ENCODE data around the gene ACO2.

The ACO2 gene

DNA sequence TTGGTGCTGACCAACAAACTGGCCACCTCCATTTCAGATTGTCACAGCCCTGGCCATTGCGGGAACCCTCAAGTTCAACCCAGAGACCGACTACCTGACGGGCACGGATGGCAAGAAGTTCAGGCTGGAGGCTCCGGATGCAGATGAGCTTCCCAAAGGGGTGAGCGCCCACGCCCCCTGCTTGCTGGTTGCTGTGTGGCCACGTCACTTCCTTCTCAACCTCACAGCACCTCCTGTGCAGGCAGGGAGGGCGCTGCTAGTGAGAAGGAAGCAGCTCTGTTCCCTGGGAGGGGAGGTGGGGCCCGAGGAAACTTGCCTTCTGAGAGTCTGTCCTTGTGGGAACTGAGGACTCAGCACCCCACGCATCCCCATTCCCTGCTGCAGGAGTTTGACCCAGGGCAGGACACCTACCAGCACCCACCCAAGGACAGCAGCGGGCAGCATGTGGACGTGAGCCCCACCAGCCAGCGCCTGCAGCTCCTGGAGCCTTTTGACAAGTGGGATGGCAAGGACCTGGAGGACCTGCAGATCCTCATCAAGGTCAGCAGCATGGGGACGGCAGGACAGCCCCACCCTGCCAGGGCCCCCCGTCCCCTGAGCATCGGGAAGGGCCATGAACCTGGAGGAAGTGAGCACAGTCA lies 56.0 kb downstream of the ACO2 start:
- DNase-seq (ENCODE audit: low spot score) = no peak

DNA sequence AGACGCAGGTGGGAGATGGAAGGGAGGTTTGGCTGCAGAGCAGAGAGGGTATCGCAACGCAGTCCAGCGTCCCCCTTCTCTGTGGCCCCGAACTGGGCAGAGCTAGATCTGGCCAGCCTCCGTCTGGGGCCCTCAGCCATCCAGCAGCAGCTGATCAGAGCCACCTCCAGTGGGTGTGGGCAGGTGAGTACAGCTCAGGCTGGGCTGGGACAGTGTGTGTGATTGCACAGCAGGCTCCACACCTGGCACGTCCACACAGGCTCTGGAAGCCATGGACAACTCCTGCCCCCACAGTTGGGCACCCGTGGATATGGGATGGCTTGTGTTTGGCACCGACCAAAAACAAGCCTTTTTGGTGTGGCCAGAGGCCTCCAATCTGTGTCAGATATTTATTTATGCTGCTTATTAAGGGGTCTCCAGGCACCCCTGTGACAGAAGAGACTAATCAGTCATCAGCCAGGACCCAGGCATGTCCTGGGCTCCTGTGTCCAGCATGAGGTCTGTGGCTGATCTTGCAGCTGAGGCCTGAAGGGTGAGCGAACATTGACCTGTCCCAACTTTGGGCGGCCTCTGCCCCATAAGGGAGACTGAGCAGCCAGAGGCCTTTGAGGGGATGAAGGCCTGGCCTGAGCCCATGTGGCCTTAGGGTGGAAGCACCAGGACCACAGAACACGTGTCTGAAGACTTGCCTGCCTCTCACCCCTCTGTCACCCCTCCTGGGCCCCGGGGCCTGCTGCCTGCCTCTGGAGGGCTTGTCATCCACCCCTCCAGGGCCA lies 56.7 kb downstream of the ACO2 start:
- DNase-seq (ENCODE audit: low spot score) = no peak

DNA sequence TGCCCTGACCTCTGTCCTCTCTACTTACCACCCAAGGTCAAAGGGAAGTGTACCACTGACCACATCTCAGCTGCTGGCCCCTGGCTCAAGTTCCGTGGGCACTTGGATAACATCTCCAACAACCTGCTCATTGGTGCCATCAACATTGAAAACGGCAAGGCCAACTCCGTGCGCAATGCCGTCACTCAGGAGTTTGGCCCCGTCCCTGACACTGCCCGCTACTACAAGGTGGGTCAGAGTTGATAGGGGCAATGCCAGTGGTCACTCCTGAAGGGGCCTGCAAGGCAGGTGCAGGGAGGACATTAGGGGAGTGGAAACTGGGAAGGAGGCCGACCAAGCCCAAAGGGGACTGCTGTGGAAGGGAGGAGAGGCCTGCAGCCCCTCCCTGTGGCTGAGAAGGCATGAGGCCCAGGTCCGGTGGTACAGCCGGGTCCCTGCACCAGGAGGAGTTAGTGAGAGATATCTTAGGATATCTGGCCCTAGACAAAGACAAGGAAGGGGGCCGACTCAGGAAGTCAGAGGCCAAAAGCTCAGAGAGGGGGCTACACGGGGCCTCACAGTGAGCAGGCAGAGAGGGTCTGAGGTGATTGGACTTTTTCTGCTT lies 57.4 kb downstream of the ACO2 start:
- DNase-seq (ENCODE audit: low spot score) = no peak

DNA sequence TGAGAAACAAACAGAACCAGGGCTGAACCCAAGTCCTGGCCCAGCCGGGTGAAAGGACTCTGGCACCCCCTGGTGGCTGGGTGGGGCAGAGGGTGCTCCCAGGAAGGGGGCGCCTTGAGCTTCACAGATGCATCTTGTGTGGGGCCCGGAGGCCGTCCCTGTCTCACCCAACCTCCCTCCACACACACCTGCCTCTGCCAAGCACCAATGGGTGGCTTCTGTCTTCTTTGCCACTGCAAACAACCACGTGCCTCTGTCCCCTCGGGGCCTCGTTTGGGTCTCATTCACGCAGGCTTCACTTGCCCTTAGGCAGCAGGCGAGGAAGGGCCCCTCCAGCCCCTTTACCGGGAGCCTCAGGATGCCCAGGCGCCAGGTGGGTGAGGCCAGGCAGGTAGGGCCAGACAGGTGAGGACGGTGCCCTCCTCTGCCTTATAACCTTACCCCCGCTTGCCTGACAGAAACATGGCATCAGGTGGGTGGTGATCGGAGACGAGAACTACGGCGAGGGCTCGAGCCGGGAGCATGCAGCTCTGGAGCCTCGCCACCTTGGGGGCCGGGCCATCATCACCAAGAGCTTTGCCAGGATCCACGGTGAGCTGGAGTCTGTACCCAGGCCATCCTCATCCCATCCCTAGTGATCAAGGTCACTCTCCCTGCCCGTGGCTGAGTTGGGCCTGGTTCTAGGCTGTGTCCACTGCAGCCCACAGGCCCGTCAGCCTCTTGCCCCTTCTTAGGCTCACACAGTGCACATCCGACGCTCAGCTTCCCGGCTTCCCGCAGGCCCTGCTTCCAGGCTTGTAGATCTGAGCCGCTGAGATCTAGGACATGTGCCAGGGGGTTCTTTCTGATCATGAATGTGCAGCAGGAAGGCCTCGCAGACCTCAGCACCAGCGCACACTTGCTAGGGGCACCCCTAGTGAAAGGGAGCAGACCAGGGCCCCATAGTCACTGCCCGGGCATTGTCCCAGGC lies 58.2 kb downstream of the ACO2 start:
- DNase-seq (ENCODE audit: low spot score) = no peak

DNA sequence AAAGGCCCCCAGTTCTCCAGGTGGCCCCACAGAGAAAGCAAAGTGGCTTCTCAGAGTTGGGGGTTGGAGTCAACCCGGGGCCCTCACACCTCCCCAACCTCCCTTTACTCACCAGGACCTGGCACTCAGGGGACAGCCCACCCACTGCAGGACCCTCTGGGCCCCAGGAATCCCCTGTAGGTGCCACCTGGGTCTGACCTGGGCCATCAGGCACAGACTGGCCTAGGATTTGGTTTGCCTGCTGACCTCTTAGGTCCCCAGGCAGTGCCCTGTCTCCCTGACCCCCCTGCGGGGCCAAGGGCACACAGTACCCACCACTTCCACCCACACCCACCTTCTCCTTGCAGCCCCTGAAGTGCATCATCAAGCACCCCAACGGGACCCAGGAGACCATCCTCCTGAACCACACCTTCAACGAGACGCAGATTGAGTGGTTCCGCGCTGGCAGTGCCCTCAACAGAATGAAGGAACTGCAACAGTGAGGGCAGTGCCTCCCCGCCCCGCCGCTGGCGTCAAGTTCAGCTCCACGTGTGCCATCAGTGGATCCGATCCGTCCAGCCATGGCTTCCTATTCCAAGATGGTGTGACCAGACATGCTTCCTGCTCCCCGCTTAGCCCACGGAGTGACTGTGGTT lies 59.3 kb downstream of the ACO2 start:
- no peak for DNase-seq (ENCODE audit: low spot score)

DNA sequence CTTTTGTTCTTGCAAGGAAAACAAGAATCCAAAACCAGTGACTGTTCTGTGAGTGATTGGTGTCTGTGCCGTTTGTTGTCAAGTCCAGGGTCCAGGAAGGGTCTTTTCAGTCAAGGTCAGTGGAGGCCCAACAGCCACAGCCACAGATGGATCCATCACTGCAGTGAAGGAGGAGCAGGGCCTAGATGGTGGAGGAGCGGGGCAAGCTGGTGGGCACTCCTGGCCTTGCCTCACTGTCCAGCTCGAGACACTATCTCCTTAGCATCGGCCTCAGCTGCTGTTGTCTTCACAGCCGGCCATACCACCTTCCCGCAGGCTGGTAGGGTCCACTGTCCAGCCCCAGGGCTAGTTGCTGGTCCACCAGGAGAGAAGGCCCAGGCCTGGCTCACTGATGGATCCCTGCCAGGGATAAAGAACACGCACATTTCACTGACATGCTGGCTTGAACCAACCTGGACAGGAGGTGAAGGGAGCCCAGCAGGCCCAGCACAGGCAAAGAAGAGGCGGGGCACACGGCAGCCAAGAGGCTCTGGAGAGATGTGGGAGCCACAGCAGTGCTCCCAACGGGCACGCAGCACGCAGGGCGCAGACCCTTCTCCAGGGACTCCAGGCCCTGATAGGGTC lies 60.1 kb downstream of the ACO2 start:
- no peak for DNase-seq (ENCODE audit: low spot score)

DNA sequence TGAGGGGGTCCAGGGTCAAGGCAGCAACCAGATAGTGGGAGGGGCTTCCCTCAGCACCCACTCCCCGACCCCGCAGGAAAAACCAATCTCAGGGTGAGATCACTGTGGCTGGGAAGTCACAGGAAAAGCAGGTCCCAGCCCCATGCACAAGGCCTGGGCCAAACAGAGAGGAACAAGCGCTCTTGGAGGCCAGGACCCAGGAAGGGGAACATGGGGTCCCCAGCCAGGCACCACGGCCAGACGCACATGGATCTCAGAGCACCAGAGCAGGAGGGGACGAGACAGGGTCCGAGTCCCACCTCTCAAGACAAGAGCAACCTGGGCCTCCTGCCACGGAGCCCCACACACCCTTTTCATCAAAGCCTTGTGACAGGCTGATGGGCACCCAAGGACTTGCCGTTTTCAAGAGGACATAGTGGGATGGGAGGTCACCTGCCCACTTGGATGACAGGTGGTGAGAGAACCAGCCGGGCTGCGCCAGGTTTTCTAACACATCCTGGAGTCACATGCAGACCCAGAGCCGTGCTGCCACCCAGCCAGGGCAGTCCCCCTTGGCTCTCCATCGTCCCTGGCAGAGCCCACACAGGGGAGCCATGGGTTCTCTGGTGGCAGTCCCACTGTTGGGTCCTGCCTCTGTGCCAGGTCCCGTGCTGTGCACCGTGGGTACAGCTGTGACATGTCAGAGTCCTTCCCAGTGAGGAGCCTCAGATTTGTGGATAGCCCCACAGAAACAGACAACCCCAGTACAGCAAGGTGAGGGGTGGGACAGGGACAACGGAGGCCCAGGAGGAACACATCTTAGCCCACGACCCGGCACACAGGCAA lies 62.2 kb downstream of the ACO2 start:
- no peak for DNase-seq (ENCODE audit: low spot score)

DNA sequence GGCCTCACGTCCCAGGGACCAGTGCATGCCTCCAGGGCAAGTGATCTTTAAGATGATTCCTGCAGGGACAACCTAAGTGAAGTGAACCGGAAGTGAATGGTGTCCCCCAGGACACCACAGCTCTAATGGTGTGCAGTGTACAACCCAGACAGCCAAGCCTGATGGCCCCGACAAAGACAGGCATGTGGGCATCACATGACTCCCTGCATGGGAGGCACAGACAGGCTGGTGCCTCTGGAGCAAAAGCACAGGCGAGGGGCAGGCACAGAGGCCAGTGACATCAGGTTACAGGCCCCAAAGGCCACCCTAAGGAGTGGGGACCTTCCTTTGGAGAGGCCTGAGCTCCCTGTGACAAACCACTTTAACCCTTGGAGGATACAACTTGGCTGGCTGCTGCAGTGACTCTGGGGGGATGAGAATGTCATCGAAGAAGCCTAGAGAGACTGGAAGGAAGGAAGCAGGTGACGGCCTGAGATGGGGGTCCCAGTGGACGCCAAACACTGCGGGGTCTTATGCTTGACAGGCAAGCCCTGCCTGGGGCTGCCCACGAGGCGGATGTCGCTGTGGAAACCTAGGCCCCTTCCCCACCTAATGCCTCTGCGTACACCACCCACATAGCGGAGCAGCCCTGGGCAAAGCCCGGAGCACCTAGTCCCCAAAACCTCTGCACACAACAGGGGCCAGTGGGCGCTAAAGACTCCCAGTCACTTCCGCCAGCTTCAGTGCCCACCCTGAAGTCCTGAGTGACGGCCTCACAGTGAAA lies 63.0 kb downstream of the ACO2 start:
- DNase-seq (ENCODE audit: low spot score) = no peak

DNA sequence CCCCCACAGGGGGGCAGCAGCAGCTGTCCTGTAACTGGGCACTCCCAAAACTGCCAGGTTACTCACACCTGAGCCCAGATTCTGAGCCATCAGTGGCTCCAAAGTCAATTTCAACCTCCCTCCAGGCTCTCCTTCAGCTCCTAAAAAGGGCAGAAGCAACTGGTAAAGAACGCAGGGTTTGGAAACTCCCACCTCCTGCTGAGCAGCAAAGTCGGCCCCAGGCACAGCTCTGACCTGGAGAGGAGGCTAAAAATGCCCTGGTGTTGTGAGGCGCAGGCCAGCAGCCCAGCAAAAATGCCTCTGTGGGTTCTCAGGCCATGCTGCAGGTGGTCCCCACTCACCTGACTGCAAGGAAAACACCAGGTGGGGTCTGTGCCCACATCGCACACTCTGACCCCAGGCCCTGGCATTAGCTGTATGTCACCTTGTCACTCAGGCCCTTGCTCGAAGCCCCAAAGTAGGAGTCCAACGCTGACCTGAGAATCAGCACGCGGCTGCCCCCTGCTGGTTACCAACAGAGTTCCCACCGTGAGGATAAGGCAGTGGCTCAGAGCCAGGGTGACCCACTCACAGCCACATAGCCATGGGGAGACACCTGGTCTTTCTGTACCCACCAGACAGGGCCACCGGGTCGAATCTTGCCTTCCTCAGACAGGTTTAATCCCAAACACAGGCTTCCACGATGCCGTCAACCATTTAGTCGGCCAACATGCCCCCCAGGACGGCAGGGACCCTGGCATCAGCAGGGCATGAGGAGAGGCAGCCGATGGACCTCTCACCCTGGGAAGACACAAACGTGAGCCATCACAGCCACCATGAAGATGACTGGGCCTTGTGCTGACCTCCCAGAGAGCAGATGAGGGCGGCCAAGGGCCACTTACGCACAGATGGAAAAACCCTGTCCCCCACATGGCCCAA lies 64.2 kb downstream of the ACO2 start:
- DNase-seq (ENCODE audit: low spot score) = peak; percentile 79

DNA sequence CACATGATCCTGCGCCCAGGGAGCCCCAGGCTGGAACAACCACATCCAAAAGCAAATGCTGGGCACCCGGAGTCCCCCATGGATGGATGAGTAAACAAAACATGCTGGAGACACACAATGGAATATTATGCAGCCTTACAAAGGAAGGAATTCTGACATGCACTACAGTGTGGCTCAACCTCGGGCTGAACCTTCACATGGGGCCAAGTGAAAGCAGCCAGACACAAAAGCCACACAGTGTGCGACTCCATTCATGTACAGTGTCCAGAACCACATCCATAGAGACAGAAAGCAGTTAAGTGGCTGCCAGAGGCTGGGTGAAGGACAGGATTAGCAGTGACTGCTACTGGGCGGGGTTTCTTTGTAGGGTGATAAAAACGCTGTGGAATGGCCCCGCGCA lies 65.3 kb downstream of the ACO2 start:
- no peak for DNase-seq (ENCODE audit: low spot score)

DNA sequence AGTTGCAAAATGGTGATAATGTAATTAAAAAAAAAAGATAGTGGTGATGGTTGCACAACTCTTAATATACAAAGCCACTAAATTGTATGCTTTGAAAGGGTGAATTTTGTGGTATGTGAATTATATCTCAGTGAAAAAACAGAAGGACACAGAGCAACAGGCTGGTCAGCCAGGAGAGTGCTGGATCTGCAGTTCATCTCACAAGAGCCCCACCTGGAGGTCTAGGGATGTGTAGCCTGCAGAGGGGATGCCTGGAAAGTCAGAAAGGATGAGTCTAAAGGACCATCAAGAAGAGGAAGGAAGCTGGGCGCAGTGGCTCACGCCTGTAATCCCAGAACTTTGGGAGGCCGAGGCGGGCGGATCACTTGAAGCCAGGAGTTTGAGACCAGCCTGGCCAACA lies 66.3 kb downstream of the ACO2 start:
- no peak for DNase-seq (ENCODE audit: low spot score)

DNA sequence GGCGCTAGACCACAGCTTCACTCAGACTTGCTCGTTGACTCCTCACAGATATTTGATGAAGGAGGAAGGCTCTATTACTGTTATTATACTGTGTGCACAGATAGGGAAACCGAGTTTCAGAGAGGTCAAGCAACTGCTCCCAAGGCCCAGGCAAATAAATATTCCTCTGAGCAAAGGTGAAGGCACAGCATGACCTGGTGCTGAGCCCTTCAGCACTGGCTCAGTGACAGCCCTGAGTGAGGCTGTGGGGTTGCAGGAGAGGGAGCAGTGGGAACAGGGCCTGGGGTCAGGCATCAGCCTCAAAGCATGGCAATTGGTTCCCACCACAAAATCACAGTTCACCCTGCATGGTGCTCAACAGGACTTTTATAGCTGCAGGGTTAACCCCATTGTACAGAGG lies 68.3 kb downstream of the ACO2 start:
- DNase-seq (ENCODE audit: low spot score) = no peak

DNA sequence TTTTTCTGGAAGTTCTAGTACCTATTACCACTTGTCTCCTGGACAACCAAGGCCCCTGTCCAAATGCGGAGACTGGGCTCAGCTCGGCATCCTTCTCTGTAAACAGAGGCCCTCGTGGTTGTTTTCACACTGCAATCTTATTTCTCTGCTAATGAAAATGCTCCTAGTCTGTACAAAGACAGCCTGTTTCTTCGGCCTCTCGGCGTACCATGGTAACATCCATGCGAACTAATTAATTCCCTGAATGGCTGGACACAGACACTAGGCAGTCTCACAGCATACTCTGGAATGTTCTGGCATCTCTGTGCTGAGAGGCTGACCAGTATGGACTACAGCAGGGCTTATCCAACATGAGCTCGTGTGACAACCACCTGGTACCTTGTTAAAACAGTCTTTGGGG lies 69.7 kb downstream of the ACO2 start:
- peak; percentile 87 for DNase-seq (ENCODE audit: low spot score)

DNA sequence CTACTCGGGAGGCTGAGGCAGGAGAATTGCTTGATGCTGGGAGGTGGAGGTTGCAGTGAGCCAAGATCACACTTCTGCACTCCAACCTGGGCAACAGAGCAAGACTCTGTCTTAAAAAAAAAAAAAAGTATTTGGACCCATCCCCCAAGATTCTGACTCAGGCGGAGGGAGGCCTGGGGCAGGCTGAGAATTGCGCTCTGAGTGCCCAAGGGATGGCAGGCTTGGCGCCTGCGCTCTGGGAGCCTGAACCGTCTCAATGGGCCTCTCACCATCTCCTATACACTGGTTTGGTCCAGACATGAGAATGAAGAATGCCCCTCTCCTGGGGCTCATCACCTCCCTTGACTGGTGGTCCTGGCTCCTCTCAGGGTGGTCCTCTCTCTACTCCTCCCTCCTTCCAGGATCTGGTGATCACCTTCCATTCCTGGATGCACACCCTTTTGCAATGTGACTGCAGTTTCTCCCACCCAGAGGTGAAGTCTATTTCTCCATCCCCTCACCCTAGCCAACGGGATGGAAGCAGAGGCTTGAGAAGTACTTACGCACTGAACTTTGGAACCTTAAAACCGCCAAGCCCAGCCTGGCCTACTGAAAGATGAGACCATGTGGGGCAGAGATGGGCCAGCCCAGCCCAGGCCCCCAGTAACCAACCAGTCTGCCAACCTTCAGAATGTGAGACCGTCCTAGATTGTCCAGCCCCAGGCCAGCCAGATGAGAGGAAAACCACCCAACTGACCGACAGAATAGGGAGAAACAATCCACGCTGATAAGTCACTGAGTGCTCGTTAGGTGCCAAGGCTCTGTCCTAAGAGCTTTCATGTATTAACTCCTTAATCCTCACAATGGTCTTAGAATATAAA lies 70.5 kb downstream of the ACO2 start:
- DNase-seq (ENCODE audit: low spot score) = no peak

DNA sequence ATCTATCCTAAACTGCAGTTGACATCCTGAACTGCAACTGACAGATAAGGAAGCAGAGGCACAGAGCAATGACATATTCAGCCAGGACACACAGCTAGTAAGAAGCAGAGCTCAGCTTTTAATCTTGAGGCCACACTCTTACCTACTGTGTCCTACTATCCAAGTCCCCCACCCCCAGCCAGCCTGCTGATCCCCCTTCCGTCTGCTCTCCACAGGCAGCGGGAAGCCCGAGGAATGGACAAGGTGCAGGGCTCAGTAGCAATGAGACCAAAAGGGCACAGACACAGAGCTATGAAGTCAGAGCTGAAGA lies 71.0 kb downstream of the ACO2 start:
- DNase-seq (ENCODE audit: low spot score) = no peak

DNA sequence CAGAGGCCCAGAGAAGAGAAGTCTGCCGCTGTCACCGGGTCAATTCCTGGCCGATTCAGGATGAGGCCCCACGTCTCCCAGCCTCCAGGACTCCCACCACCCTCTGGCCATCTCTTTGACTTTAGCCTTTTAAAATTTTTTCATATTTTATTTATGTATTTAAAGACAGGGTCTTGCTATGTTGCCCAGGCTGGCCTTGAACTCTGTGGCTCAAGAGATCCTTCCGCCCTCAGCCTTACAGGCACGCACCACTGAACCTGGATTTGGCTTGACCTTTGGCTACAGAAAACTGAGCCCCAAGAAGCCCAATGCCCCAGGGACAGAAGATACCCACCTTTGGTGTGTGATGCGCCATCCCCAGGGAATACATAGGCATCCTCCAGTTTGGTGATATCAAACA lies 71.4 kb downstream of the ACO2 start:
- DNase-seq (ENCODE audit: low spot score) = no peak

DNA sequence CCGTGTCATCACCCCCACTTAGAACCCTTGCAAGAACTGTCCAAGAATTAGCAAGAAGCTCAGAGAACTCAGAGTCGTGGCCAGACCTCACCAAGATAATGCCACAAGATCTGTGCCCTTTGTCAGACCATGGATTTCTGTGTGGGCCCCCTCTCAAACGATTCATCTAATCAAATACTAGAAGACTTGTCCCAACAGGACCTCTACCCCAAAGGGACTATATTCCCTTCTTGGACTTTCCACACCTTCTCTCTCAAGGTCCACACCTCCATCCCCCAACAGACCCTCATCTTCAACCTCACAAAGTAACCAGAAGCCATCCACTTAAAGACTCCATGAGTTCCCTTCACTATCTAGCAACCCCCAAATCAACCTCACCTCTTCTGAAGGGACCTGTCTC lies 72.6 kb downstream of the ACO2 start:
- DNase-seq (ENCODE audit: low spot score) = no peak

DNA sequence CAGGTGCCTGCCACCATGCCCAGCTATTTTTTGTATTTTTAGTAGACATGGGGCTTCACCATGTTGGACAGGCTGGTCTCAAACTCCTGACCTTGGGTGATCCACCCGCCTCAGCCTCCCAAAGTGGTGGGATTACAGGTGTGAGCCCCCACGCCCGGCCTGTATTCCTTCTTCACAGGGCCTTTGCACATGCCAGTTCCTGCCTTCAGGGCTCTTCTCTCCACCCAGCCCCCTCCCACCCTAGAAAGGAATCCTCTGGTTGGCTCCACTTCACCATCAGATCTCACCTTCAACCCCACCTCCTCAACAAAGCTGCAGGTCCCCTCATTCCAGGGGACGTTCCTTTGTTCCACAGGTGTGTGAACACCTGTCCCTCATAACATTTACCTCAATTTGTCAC lies 73.3 kb downstream of the ACO2 start:
- no peak for DNase-seq (ENCODE audit: low spot score)
